ENCODE data around the gene GRHPR. TPM values are rescaled to one million over a fixed set of nuclear protein-coding genes. Genes with fewer than 3 reads are reported as not detected.
"Not testable (repeated sequence)": the region's sequence is repeated elsewhere in the genome, so short reads cannot be mapped to it uniquely, and the experiment has no call there.

The GRHPR gene
- polyA plus RNA-seq, 1 donor from 2014 or later, result 128 TPM

GRCh38 chr9:37468620-37469019 lies 46.1 kb downstream of the GRHPR start:
- Histone ChIP-seq H3K36me3 (ENCODE audit: insufficient read depth, low read length) (no peaks in the 10 kb centered on the region), H2AFZ (ENCODE audit: low read depth, low read length) (no peak overlapping the region), H3K27ac (ENCODE audit: low read length) (no peak overlapping the region), H3F3A (ENCODE audit: insufficient read depth, low read length, poor library complexity, severe bottlenecking) (no peaks in the 10 kb centered on the region), H4K20me1 (ENCODE audit: insufficient read depth) (peaks cover 4% of the 10 kb centered on the region), H3K4me2 (ENCODE audit: low read length) (no peak overlapping the region), H3K27me3 (ENCODE audit: insufficient read depth, low read depth, low read length) (no peaks in the 10 kb centered on the region), H3K9me3 (ENCODE audit: low read length) (no peaks in the 10 kb centered on the region), H3K9me2 (ENCODE audit: insufficient read depth, low read length) (no peaks in the 10 kb centered on the region), H3K4me3 (ENCODE audit: low read length) (no peak overlapping the region), H3K79me2 (replicated peaks; ENCODE audit: insufficient read depth, low read length) (peaks cover 11% of the 10 kb centered on the region), H3K9ac (ENCODE audit: low read length) (no peak overlapping the region)
- TF ChIP-seq MXI1 (conservative IDR thresholded peaks at IDR 0.05; ENCODE audit: poor library complexity, severe bottlenecking), result no peak
- TF ChIP-seq CTCF (IDR thresholded peaks at IDR 0.05; ENCODE audit: poor library complexity, severe bottlenecking), result no peak
- TF ChIP-seq EZH2 (IDR thresholded peaks at IDR 0.05; ENCODE audit: borderline replicate concordance, insufficient read depth, low read length, poor library complexity, severe bottlenecking), result no peak

- Histone ChIP-seq H3K9me3 (ENCODE audit: low read length) (no peaks in the 10 kb centered on the region), H4K20me1 (ENCODE audit: insufficient read depth) (no peaks in the 10 kb centered on the region), H3K27me3 (ENCODE audit: insufficient read depth, low read depth, low read length) (no peaks in the 10 kb centered on the region), H3K9me2 (ENCODE audit: insufficient read depth, low read length) (no peaks in the 10 kb centered on the region), H3K4me3 (ENCODE audit: low read length) (no peak overlapping the region), H2AFZ (ENCODE audit: low read depth, low read length) (no peak overlapping the region), H3K79me2 (replicated peaks; ENCODE audit: insufficient read depth, low read length) (no peaks in the 10 kb centered on the region), H3K4me2 (ENCODE audit: low read length) (no peak overlapping the region), H3F3A (ENCODE audit: insufficient read depth, low read length, poor library complexity, severe bottlenecking) (no peaks in the 10 kb centered on the region), H3K27ac (ENCODE audit: low read length) (no peak overlapping the region), H3K9ac (ENCODE audit: low read length) (no peak overlapping the region), H3K36me3 (ENCODE audit: insufficient read depth, low read length) (no peaks in the 10 kb centered on the region)
- TF ChIP-seq POLR2AphosphoS5 (IDR thresholded peaks at IDR 0.05) (no peak), EP300 (conservative IDR thresholded peaks at IDR 0.05; ENCODE audit: poor library complexity, severe bottlenecking) (no peak), EZH2 (IDR thresholded peaks at IDR 0.05; ENCODE audit: borderline replicate concordance, insufficient read depth, low read length, poor library complexity, severe bottlenecking) (no peak), SMC3 (conservative IDR thresholded peaks at IDR 0.05; ENCODE audit: poor library complexity) (no peak), TAF1 (IDR thresholded peaks at IDR 0.05; ENCODE audit: low read depth) (no peak), MXI1 (conservative IDR thresholded peaks at IDR 0.05; ENCODE audit: poor library complexity, severe bottlenecking) (no peak), CTCF (IDR thresholded peaks at IDR 0.05; ENCODE audit: poor library complexity, severe bottlenecking) (no peak), RAD21 (conservative IDR thresholded peaks at IDR 0.05) (no peak), REST (IDR thresholded peaks at IDR 0.05; ENCODE audit: borderline replicate concordance) (no peak)
Observed at GRCh38 chr9:37471942-37472684, 49.6 kb downstream of the GRHPR start.

- H3K9ac ChIP-seq (ENCODE audit: low read length); H2AFZ ChIP-seq (ENCODE audit: low read depth, low read length); H3K4me2 ChIP-seq (ENCODE audit: low read length); H3F3A ChIP-seq (ENCODE audit: insufficient read depth, low read length, poor library complexity, severe bottlenecking); H4K20me1 ChIP-seq (ENCODE audit: insufficient read depth); H3K9me2 ChIP-seq (ENCODE audit: insufficient read depth, low read length); H3K27ac ChIP-seq (ENCODE audit: low read length); H3K4me3 ChIP-seq (ENCODE audit: low read length); H3K9me3 ChIP-seq (ENCODE audit: low read length); H3K27me3 ChIP-seq (ENCODE audit: insufficient read depth, low read depth, low read length); H3K36me3 ChIP-seq (ENCODE audit: insufficient read depth, low read length); H3K79me2 ChIP-seq (replicated peaks; ENCODE audit: insufficient read depth, low read length): not testable (repeated sequence)
Observed at GRCh38 chr9:37473982-37474381, 51.5 kb downstream of the GRHPR start.
